ENCODE results near the gene C4A.
"Not testable (repeated sequence)": the region's sequence is repeated elsewhere in the genome, so short reads cannot be mapped to it uniquely, and the experiment has no call there.

Gene C4A

DNA sequence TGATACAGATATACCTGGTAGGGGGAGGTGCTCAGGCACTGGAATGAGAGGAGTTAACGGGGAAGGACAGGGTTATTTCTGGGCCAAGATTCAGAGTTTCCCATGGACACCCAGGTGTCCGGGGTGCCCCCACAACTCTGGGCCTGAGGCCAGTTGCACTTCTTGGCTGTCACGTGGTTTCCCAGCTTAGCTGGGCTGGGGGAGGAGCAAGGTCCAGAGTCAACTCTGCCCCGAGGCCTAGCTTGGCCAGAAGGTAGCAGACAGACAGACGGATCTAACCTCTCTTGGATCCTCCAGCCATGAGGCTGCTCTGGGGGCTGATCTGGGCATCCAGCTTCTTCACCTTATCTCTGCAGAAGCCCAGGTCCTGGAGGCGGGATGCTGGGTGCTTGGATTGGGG, 32.7 kb downstream of the C4A start, which contains the start of gene C4B:
Gene C4B (plus strand): TSS at position 249 of the 400 bp plus-strand sequence. CDS start 51 bp downstream, at position 300.
- in situ Hi-C loops (cut with MboI; ENCODE audit: low sequenced_read_pairs), result not testable (repeated sequence)

DNA sequence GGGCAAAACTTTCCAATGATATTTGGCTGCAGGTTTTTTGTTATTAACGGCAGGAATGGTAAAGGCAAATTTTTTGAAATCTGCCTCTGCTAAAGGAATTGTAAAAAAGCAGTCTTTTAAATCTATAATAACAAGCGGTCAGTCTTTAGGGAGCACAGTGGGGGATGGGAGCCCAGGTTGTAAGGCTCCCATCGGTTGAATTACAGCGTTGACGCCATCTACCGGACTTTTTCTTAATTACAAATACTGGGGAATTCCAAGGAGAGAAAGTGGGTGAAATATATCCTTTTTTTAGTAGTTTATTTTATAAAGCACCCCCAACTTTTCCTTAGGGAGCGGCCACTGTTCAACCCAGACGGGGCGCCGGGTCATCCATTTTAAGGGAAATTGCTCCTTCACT, 40.2 kb downstream of the C4A start:
- in situ Hi-C loops (cut with MboI; ENCODE audit: low sequenced_read_pairs), result not testable (repeated sequence)

DNA sequence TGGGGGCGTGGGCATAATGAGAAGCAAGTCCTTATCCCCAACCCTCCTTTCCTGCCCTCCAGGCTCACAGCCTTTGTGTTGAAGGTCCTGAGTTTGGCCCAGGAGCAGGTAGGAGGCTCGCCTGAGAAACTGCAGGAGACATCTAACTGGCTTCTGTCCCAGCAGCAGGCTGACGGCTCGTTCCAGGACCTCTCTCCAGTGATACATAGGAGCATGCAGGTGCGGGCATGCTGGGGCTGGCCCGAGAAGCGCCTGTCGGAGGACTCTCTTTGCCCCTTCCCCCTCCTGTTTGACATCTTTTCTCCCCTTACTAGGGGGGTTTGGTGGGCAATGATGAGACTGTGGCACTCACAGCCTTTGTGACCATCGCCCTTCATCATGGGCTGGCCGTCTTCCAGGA, 46.8 kb downstream of the C4A start:
- in situ Hi-C loops (cut with MboI; ENCODE audit: low sequenced_read_pairs), result not testable (repeated sequence)

GRCh38 chr6:32029553-32029952, 47.7 kb downstream of the C4A start:
- in situ Hi-C loops (cut with MboI; ENCODE audit: low sequenced_read_pairs), result not testable (repeated sequence)

GRCh38 chr6:32035283-32036013, 53.6 kb downstream of the C4A start:
- in situ Hi-C loops (cut with MboI; ENCODE audit: low sequenced_read_pairs), result not testable (repeated sequence)

- in situ Hi-C loops (cut with MboI; ENCODE audit: low sequenced_read_pairs), result not testable (repeated sequence)
These were observed 55.3 kb downstream of the C4A start for GRCh38 chr6:32037136-32037535.

GRCh38 chr6:32037598-32038524, 56.0 kb downstream of the C4A start, which contains the start of gene CYP21A2:
Gene CYP21A2 (plus strand): TSS chr6:32038415. CDS start chr6:32038423, 8 bp downstream.
- in situ Hi-C loops (cut with MboI; ENCODE audit: low sequenced_read_pairs), result not testable (repeated sequence)

GRCh38 chr6:32038878-32039277, 57.0 kb downstream of the C4A start:
- in situ Hi-C loops (cut with MboI; ENCODE audit: low sequenced_read_pairs), result not testable (repeated sequence)

DNA sequence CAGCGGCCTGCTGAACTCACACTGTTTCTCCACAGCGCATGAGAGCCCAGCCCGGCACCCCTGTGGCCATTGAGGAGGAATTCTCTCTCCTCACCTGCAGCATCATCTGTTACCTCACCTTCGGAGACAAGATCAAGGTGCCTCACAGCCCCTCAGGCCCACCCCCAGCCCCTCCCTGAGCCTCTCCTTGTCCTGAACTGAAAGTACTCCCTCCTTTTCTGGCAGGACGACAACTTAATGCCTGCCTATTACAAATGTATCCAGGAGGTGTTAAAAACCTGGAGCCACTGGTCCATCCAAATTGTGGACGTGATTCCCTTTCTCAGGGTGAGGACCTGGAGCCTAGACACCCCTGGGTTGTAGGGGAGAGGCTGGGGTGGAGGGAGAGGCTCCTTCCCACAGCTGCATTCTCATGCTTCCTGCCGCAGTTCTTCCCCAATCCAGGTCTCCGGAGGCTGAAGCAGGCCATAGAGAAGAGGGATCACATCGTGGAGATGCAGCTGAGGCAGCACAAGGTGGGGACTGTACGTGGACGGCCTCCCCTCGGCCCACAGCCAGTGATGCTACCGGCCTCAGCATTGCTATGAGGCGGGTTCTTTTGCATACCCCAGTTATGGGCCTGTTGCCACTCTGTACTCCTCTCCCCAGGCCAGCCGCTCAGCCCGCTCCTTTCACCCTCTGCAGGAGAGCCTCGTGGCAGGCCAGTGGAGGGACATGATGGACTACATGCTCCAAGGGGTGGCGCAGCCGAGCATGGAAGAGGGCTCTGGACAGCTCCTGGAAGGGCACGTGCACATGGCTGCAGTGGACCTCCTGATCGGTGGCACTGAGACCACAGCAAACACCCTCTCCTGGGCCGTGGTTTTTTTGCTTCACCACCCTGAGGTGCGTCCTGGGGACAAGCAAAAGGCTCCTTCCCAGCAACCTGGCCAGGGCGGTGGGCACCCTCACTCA, 57.7 kb downstream of the C4A start:
- in situ Hi-C loops (cut with MboI; ENCODE audit: low sequenced_read_pairs), result not testable (repeated sequence)

GRCh38 chr6:32040299-32041049, 58.6 kb downstream of the C4A start:
- in situ Hi-C loops (cut with MboI; ENCODE audit: low sequenced_read_pairs), result not testable (repeated sequence)

DNA sequence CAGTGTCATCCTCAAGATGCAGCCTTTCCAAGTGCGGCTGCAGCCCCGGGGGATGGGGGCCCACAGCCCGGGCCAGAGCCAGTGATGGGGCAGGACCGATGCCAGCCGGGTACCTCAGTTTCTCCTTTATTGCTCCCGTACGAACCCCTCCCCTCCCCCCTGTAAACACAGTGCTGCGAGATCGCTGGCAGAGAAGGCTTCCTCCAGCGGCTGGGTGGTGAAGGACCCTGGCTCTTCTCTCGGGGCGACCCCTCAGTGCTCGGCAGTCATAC, 59.1 kb downstream of the C4A start:
- in situ Hi-C loops (cut with MboI; ENCODE audit: low sequenced_read_pairs), result not testable (repeated sequence)

DNA sequence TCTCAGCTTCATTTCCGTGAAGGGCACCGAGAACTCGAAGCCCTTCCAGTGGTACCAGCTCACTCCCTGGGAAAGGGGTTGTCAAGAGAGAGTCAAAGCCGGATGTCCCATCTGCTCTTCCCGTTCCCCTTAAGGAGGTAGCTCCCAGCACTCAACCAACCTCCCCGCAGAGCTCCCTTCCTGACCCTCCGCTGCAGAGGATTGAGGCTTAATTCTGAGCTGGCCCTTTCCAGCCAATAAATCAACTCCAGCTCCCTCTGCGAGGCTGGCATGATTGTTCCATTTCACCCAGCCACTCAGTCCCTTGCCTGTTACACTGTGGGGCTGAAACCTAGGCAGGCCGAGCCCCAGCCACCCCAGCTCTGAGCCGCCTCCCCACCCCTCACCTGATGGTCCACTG, 59.5 kb downstream of the C4A start:
- in situ Hi-C loops (cut with MboI; ENCODE audit: low sequenced_read_pairs), result not testable (repeated sequence)

DNA sequence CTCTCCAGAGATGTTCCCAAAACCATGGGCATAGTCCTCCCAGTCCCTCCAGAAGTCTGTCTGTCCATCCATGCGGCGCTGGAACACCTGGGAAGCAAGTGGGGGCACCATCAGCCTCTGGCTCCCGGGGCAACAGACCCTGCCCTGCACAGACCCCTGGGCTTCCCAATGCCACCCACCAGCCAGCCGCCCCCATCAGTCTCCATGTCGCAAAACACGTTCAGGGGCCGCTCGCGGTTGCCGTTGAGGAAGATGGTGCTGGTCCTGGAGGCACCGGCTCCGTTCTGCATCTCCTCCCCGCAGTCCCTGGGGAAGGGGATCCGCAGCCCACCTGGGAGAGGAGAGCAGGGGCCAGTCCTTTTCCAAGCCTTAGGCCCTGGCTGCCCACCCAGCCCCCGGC, 60.4 kb downstream of the C4A start:
- in situ Hi-C loops (cut with MboI; ENCODE audit: low sequenced_read_pairs), result not testable (repeated sequence)

GRCh38 chr6:32043589-32044380, 61.9 kb downstream of the C4A start:
- in situ Hi-C loops (cut with MboI; ENCODE audit: low sequenced_read_pairs), result not testable (repeated sequence)

- in situ Hi-C loops (cut with MboI; ENCODE audit: low sequenced_read_pairs), result not testable (repeated sequence)
These were observed 63.1 kb downstream of the C4A start for GRCh38 chr6:32044916-32045315.

- in situ Hi-C loops (cut with MboI; ENCODE audit: low sequenced_read_pairs), result no loop called here
These were observed 64.1 kb downstream of the C4A start for GRCh38 chr6:32045811-32046449.

GRCh38 chr6:32046450-32047083, 64.7 kb downstream of the C4A start:
- in situ Hi-C loops (cut with MboI; ENCODE audit: low sequenced_read_pairs), result no loop called here

DNA sequence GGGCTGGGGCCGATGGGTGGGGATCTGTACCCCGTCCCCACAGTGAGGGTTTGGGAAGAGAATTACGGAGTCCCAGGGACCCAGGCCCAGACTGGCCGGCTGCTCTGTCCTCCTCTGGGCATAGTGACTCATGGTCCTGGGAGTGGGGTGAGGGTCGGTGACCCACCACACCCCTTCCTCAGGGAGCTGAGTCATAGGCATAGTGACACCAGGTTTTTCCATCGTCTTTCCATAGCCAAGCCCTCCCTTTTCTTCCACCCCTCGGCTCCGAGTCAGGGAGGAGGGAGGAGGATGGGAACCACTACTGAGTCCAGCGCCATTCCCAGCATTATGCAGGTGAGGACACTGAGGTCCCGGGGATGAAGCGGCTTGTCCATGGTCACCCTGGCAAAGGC, 65.2 kb downstream of the C4A start:
- in situ Hi-C loops (cut with MboI; ENCODE audit: low sequenced_read_pairs), result no loop called here

DNA sequence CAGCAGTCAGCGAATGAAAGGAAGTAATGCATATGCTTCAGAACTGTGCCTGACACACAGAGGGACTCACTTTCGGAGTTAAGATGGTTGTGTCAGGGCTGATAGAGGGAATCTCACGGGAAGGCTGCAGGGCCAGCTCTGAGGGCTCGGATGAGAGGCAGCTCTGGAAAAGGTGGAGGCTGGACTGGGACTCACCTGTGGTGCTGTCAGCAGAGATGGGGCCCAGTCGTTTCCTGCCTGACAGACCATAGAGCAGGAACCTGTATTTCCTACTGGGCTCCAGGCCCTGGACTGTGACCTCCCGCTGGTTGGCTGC, 65.6 kb downstream of the C4A start:
- in situ Hi-C loops (cut with MboI; ENCODE audit: low sequenced_read_pairs), result no loop called here

Measured in hTERT RPE-1 (cell line).